Left ventricle myocardium superior (tissue), 1 donor: ENCODE data around the gene NAA35. TPM values are rescaled to one million over a fixed set of nuclear protein-coding genes. Genes with fewer than 3 reads are reported as not detected.

Source experiments
- ATAC-seq: fragments of 200-7000 bp; cut with Tn5 transposase; one replicate; pipeline ENCODE4 v1.9.1; 2020; ENCODE audit warnings: mild to moderate bottlenecking, moderate library complexity
- DNase-seq: peaks from one replicate; pipeline ENCODE4 v3.0.0-alpha.2; 2020
- intact Hi-C: fragments of 100-400 bp; cut with micrococcal nuclease; formaldehyde crosslinking; loops from one replicate; pipeline ENCODE4 v1.11.0; 2022
- total RNA-seq: library from RNA; stranded (reverse); fragmentation: NEBNext Ultra II Directional; extraction: Animal tissue kit (Norgen Biotek cat#: 25700); gene quantifications from one replicate; pipeline ENCODE4 v1.2.1, GENCODE V29; 2021
- donor health status: DM: no; HTN: yes; CAD: no; lungs with severe emphysema.

The NAA35 gene
- total RNA-seq, 1 donor from 2014 or later = 18.2 TPM

DNA sequence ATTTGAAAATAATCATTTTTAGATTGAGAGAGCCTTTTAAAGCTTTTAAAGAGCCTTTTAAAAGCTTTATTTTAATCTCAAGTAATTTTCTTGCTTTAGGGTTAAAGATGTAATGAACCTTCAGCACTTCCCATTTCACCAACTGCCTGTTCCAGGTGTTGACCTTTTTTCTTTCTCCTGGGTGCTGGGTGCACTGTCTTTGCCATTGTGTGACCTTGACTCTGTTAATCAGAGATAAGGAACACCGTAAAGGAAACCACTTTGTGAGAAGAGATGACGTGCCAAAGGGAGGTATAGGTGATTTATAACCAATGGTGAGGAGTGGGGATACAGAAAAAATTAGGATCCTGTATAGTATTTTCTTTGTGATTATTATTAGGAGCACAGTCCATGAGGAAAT is 68.2 kb downstream of the NAA35 start:
- intact Hi-C loops = no loop called here
- DNase-seq = no peak
- ATAC-seq = no peak

- ATAC-seq (no peak), DNase-seq (no peak)
- intact Hi-C loops = no loop called here
Observed at GRCh38 chr9:86020731-86021130, 79.8 kb downstream of the NAA35 start.

- intact Hi-C loops = no loop called here
- DNase-seq = no peak
- ATAC-seq = no peak
Observed at GRCh38 chr9:86021166-86021565, 80.2 kb downstream of the NAA35 start.

GRCh38 chr9:86022687-86023266 is 81.8 kb downstream of the NAA35 start:
- no peak for ATAC-seq
- intact Hi-C loops = no loop called here
- DNase-seq = no peak

DNA sequence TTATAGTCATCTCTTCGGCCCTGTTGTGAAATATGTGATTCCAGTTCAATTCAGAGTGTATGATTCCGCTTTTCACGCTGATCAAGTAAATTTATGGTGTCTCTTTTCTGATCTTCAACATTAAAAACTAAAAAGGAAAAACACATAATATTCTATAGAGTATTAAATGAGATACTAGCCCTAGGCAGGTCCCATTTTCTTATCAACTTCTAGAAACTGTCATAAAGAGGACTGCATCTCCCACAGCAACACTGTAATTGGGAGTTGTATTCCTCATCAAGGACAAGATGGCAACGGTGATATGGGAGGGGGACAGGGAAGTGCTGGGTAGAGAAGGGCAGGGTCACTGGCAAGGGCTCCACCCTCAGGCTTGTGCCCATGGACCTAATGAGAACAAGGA is 86.8 kb downstream of the NAA35 start:
- DNase-seq (no peak), ATAC-seq (no peak)
- intact Hi-C loops = no loop called here

- intact Hi-C loops = no loop called here
- ATAC-seq (no peak), DNase-seq (no peak)
Observed at GRCh38 chr9:86034863-86035734, 94.2 kb downstream of the NAA35 start.

DNA sequence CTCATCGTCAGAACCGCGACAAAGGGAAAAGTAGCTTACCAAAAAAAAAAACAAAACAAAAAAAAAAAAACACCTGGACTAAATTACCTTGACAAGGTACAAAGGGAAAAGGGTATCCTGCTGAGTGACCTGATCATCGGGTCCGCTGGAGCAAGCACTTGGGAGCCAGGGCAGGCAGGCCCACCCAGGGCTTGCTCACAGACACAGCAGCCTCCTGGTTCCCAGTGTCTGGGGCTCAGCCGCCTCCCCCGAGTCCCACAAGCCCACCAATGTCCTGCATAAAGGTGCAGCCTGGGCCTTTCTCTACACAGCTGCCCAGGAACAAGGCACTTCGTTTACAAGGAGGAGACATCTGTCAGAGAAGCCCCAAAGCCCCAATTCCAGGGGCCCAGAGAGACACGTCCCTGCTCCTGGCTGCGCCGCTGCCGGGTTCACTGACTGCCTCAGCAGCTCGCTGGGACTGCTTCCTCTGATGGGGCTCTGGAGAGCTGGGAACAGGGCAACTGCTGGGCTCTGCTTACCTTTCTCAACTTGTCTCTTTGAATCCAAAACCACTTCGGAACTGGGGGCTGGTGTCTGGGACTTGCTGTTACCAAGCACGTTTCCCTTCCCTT is 95.0 kb downstream of the NAA35 start:
- DNase-seq (no peak), ATAC-seq (no peak)
- intact Hi-C loops = no loop called here

DNA sequence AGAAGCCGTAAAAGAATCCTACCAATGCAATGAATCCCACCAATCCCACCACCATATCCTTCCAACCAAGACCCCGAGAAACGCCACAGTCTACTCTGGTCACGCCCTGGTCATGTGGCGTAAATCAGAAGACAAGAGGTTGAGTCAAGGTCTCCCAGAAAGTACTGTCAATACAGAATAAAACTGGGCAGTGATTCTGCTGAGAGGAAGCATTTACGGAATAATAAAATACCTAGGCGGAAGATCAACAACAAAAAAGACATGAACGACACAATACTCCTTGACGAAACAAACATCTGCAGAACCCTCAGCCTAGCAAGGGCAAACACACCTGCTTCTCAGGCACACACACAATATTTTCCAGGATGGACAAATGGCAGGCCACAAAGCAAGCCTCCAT is 95.6 kb downstream of the NAA35 start:
- DNase-seq (no peak), ATAC-seq (no peak)
- intact Hi-C loops = no loop called here

GRCh38 chr9:86039991-86040860 is 99.3 kb downstream of the NAA35 start:
- ATAC-seq = no peak
- DNase-seq = no peak
- intact Hi-C loops = no loop called here

DNA sequence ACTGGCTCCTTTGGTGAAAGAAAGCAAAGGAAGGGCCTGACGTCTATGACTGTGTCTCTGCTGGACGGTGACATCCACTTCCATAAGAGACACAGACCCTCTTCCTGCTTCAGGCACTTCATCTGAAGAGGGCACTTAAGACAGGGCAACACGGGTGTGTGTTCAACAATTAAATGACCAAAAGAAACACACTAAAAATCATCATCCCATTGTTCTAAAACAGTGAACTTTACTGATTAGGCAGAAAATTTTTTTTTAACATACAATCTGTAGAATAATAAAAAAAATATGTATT is 99.9 kb downstream of the NAA35 start:
- ATAC-seq (no peak), DNase-seq (no peak)
- intact Hi-C loops = no loop called here

DNA sequence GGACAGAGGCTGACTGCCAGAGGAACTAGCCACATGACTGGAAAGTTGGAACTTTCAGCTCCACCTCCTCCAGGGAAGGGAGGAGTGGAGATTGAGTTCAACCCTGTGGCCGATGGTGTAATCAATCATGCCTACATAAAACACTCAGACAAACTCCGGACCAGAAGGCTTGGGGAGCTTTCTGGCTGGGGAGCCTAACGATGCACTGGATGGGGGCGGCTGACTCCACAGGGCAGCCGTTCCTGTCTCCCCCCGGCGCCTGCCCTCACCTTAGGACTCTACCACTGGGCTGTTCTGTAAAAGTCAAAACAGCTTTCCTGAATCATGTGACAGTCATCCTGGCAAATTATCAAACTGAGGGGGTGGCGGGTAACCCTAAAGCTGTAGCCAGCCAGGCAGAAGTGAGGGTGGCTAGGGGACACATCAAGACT is 100.4 kb downstream of the NAA35 start:
- ATAC-seq (no peak), DNase-seq (no peak)
- intact Hi-C loops = no loop called here

DNA sequence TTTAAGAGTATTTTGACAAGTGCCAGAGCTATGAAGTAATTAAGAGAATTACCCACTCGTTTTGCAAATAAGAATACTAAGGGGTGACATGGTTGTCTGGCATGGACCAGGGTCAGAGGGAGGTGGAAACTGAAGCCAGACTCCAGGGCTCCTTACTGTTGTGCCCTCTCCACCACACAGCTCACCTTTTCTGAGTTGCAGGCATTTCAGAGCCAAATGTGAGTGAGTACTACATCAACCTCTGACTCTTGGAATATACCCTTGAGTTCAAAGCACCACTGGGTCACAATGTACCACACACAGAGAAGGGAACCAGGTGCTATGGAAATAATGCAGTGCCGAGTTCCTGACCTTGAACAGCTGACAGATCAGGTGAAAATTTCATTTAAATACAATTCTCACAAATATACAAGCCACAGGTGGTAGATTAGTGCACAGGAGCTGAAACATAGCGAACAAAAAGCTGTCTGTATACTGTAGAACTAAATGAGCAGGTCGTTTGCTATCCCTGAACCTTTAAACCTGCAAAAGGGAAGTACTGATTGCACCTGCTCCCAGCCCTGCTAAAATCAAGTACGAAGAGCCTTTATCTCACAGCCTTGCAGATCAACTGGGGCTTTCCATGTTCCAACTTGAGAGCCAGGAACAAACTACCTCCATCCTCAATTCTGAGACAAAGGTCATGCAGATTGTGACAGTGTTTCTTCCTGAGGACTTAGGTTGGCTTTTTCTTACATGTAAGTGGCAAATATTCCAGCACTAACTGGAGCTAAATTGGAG is 101.4 kb downstream of the NAA35 start:
- DNase-seq = no peak

GRCh38 chr9:86043586-86043985 is 102.6 kb downstream of the NAA35 start:
- no peak for DNase-seq
- ATAC-seq = no peak
- intact Hi-C loops = no loop called here

More for the DNA sequence above, 101.4 kb downstream of the NAA35 start:
- intact Hi-C loops = no loop called here
- ATAC-seq = no peak

DNA sequence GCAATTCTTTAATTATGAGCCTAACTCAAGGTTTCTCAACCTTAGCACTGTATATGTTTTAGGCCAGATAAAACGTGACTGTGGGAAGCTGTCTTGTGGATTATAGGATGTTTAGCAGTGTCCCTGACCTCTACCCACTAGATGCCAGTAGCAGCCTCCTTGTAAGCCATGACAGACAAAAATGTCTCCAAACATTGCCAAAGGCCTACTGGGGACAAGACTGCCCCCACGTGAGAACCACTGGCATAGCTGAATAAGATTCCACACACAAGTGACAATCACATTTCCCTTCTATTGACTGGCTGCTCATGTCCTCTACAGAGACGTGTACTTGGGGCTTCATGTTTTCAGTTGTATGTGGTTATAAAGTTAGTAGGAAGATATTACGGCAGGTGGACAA is 103.1 kb downstream of the NAA35 start:
- intact Hi-C loops = no loop called here
- ATAC-seq (no peak), DNase-seq (no peak)

- intact Hi-C loops = no loop called here
- no peak for ATAC-seq
- DNase-seq = no peak
Observed at GRCh38 chr9:86045654-86046053, 104.7 kb downstream of the NAA35 start.

DNA sequence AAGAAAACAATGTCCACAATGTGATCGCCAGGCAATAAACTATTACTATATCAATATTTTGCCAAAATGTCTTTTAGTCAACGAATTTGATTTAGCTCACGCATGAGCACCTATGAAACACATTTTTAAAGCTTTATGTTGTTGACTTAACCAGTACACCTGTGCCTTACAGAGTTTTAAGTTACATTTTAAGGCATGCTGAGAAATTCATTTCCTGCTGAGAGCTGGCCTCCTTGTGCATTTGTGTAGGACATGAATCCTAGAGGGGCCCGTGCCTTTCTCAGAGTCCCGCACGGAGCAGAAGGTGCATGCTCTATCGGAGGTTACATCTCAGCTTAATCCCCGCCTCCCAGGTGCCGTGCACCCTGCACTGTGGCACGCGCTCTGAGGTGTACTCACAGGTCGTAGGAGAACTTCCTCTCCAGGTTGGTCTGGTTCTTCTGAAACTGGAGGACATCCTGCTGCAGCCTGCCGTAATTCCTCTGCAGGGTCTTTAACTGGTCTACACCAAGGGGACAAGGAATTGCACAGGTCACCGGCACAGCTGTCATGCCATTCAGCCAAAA is 105.2 kb downstream of the NAA35 start:
- DNase-seq = no peak
- intact Hi-C loops = no loop called here
- no peak for ATAC-seq

DNA sequence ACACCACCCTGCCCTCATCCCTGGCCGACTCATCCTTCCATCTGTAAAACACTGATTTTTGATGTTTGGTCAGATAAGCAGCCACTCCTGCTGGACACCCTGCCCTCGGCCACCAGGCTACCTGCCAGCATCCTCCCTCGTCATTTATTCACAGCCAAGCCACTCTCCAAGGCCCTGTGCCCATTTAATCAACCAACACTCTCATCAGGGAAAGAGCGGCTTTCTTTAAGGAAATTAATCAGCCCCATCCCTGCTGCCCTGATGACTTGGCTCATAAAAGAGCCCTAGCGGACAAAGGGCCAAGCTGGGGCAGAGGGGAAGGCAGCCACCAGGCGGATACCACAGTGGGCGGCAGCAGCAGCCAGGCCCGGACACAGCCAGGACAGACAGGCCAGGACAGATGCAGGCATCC is 106.0 kb downstream of the NAA35 start:
- ATAC-seq = no peak
- intact Hi-C loops = no loop called here
- no peak for DNase-seq

DNA sequence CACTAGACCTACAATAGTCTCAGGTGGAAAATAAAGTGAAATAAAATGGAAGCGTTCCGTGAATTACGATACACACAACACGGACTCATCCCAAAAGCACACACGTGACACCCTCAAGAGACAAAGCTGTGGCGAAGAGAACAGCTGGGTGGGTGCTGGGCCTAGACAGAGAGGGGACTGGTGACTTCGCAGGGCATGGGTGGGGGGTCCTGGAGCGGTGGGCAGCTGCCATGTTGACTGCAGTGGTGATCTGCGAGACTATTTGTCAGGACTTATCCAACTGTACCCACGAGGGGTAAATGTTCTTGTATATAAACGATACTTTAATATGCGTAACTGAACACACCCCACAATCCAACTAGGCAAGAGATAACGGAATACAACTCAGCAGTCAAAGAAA is 106.4 kb downstream of the NAA35 start:
- no peak for ATAC-seq
- no peak for DNase-seq
- intact Hi-C loops = no loop called here
